Activated T-cell treated with anti-CD3 and anti-CD28 coated beads for 24 hours (primary cell): Measurements from ENCODE around the gene TECPR1.

Experiments
- DNase-seq: peaks from one replicate; pipeline ENCODE4 v3.0.0-alpha.2; 2020; ENCODE audit warnings: low read depth

Gene TECPR1, protein sequence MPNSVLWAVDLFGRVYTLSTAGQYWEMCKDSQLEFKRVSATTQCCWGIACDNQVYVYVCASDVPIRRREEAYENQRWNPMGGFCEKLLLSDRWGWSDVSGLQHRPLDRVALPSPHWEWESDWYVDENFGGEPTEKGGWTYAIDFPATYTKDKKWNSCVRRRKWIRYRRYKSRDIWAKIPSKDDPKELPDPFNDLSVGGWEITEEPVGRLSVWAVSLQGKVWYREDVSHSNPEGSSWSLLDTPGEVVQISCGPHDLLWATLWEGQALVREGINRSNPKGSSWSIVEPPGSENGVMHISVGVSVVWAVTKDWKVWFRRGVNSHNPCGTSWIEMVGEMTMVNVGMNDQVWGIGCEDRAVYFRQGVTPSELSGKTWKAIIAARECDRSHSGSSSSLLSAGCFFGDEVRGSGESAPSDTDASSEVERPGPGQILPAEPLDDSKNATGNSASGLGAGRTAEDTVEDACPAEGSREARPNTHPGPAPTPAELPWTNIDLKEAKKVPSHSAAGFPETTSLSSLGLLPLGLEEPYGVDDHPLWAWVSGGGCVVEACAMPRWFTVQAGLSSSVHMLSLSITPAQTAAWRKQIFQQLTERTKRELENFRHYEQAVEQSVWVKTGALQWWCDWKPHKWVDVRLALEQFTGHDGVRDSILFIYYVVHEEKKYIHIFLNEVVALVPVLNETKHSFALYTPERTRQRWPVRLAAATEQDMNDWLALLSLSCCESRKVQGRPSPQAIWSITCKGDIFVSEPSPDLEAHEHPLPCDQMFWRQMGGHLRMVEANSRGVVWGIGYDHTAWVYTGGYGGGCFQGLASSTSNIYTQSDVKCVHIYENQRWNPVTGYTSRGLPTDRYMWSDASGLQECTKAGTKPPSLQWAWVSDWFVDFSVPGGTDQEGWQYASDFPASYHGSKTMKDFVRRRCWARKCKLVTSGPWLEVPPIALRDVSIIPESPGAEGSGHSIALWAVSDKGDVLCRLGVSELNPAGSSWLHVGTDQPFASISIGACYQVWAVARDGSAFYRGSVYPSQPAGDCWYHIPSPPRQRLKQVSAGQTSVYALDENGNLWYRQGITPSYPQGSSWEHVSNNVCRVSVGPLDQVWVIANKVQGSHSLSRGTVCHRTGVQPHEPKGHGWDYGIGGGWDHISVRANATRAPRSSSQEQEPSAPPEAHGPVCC

DNA sequence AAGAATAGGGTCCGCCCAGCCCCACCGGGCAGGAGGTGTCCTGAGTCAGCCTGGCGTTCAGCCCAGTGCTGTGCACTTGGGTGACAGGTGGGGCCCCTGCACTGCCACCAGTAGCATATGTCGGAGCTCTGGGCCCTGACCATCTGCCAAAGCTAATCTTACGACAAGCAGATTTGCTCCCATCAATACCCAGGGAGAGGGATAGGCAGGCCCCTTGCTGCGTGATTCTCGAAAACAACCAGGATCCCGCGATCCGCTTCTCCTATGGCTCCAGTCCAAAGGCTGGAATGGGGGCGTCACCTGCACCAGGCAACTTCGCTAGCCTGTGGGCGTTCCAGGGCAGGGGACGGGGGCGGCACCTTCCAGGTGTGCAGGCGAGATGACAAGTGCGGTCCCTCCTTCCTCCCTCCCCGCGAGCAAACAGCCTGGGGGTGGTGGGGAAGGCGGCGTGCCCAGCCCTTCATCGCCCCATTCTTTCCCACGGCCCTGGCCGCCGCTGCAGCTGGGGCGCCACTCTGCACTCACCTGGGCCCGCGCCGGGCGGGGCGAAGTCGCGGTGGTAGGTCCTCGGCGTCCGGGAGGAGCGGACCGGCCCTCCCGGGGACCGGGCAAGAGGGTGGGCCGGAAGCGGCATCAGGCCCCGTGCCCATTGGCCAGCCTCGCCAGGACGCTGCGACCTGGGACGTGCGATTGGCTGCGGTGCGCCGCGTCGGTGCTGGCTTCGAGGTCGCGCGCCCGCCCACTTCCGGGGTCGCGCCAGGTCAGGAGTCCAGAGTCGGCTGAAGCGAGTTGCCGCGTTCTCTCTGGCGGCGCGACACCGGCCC lies at the start of gene TECPR1:
TECPR1 (minus strand) TSS at position 632 of the 824 bp plus-strand sequence. CDS start 6,086 bp downstream, outside the sequence.
- peak; percentile 85 for DNase-seq

- DNase-seq, result no peak
Observed at GRCh38 chr7:98300595-98301372, 48.8 kb upstream of the TECPR1 start.

GRCh38 chr7:98297626-98298286 lies 45.7 kb upstream of the TECPR1 start:
- no peak for DNase-seq

DNA sequence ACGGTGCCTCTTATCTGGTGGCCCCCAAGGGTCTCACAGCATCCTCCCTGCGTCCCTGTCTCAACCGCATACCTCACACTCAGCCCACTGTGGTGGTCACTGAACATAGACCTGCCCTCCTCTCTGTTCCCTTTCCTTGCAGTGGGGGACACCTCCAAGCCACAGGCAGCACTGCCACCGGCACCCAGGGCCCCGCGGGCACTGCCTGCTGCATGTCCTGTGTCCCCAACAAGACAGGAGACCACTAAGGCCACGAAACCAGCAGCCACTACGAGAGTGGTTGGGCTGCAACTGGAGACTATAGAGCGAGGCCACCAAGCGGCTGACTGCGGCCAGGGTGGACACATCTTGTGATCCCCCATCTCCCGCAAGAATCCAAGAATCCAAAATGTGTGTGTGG lies 44.8 kb upstream of the TECPR1 start:
- no peak for DNase-seq

GRCh38 chr7:98295467-98296192 lies 43.6 kb upstream of the TECPR1 start:
- no peak for DNase-seq

DNA sequence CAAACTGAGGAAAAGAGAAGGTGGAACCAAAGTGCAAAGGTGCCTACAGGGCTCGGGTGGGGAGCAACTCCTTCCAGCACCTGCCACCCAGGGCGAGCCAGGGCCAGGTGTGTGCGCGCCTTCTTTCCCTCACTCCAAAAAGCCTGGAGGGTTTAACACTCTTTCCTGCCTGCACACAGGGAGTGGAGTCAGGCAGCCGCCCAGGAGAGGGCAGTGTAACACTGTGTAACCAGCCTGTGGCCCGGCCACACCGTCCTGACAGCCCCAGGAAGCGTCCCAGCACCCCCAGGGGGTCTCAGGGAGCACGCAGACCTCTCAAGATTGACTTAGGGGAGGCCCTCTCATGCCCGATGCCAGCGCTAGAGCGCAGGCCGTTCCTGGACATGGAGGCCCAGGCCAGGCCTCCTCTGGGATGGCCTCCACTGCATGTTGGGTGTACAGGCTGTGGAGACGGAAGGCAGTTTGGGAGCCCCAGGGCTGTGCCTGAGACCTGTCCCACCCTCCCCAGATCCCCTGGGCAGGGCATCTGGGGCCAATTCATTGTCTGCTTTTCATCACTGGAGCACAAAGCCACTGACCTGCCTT lies 42.9 kb upstream of the TECPR1 start:
- no peak for DNase-seq

- DNase-seq, result no peak
Observed at GRCh38 chr7:98294326-98294725, 42.3 kb upstream of the TECPR1 start.

- DNase-seq, result no peak
Observed at GRCh38 chr7:98293746-98294145, 41.7 kb upstream of the TECPR1 start.

GRCh38 chr7:98293265-98293664 lies 41.2 kb upstream of the TECPR1 start:
- DNase-seq, result no peak

DNA sequence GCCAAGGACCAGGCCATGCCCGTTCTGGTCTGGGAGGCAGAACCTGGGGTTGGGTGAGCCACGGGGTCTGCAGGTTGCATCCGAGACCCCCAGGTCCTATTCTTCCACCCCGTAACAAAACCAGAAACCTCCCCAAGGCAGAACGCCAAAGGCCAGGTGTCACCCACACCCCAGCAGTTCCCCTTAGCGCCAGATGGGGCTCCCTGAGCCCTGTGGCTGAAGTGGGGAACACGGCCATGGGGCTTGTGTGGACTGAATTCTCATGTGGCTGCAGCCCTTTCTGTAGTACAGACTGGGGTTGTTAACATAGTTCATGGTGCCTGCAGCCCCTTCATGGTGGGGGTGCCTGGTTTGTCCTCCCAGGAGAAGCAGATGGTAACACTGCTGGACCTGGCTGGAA lies 39.7 kb upstream of the TECPR1 start:
- no peak for DNase-seq

- DNase-seq, result no peak
Observed at GRCh38 chr7:98289333-98289875, 37.4 kb upstream of the TECPR1 start.

DNA sequence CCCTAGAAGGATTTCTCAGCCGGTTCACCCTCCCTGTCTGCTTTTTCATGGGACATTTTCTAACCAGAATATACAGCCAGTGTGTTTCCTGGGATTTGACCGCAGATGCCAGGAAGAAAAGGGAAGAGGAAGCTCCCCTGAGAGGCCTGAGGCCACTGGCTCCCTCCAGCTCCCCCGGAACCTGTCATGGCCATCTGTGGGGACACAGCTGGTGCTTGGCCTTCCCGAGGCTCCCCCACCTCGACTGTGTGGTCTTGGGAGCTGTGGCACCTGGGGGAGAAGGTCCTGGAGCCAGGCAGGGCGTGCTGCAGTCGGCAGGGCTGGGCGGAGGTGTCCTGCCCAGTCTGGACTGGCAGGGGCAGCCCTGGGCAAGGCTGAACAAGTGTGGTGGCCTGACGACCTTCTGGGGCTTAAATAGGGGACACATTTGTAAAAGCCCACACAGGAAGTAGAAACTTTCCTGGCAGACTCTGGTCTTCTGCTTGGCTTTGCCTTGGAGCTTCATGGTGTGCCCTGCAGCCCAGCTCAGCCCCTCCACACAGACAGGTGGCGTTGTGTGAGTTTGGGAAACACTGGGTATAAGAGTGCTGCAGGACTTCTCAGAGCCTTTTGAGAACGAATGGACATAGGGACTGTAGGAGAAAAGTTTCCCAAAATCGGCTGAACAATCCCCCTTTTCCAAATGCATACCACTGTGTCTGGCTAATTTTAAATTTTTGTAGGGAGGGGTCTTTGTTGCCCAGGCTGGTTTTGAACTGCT lies 36.2 kb upstream of the TECPR1 start:
- DNase-seq, result no peak

DNA sequence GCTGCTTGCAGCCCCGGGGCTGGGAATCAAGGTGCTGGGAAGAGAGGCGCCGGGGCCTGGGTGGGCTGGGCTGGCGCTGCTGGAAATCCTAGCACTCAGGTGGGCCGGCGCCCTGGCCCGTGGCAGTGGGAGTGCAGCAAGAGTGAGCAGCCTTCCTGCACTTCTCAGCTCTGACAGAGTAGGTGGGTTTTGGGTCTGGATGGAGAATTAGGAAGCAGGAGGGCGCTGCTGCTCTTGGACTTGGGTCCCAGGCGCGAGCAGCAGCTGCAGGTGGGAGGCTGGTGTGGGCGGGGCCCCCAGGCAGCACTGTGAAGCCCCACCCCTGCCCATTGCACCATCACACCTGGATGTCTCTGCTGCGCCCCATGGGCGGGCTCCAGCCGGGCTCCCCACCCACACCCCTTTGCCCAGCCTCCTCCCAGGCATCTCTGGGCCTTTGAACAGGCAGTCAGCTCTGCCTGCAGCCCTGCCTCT lies 35.5 kb upstream of the TECPR1 start:
- no peak for DNase-seq

DNA sequence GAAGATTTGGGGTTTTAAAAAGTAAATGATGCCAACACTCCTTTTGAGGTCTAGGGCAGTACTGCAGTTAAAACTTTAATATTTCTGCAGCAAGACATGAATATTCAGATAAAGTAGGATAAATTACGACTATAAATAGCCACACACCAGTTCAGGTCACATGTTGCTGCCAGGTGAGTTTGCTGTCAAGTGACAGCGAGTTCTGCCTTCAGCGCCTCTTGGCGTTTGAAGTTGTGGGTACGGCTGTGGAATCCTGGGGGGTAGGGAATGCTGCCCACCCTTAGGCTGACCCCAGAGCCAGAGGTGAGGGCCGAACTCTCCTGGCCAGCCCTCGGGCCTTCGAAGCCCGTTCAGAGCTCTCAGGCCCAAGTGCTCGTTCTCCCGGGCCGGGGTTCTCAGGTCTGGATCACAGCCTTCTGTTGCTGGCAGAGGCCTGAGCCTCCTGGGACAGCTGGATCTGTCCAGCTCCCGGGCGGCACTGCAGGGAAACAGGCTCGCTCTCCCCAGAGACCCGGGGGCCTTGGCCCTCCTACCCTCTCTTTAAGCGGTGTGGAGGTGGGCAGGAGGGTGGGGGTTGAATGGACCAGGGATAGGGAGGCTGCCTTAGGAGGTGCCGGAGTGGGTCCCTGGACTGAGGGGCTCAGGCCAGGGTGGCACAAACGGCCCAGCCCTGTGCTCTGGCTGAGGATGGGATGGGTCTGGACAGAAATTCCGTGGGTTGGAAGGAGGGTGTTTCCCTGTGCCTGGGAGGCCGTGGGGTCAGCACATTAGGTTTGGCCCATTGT lies 34.9 kb upstream of the TECPR1 start:
- no peak for DNase-seq

- DNase-seq, result no peak
Observed at GRCh38 chr7:98286093-98286539, 34.1 kb upstream of the TECPR1 start.

- DNase-seq, result no peak
Observed at GRCh38 chr7:98285157-98286092, 33.4 kb upstream of the TECPR1 start.
